GM19324 (cell line): ENCODE data around the gene CAB39.
"Not testable (repeated sequence)": the region's sequence is repeated elsewhere in the genome, so short reads cannot be mapped to it uniquely, and the experiment has no call there.

Experiments used
- ATAC-seq: cut with Tn5 transposase; IDR thresholded peaks from one replicate; pipeline ENCODE4 v1.9.1; 2021; ENCODE audit warnings: mild to moderate bottlenecking, moderate library complexity; ENCODE audit not compliant: unreplicated experiment, low FRiP score

Gene CAB39

GRCh38 chr2:230682546-230682945 is 30.1 kb upstream of the CAB39 start:
- ATAC-seq, result no peak

DNA sequence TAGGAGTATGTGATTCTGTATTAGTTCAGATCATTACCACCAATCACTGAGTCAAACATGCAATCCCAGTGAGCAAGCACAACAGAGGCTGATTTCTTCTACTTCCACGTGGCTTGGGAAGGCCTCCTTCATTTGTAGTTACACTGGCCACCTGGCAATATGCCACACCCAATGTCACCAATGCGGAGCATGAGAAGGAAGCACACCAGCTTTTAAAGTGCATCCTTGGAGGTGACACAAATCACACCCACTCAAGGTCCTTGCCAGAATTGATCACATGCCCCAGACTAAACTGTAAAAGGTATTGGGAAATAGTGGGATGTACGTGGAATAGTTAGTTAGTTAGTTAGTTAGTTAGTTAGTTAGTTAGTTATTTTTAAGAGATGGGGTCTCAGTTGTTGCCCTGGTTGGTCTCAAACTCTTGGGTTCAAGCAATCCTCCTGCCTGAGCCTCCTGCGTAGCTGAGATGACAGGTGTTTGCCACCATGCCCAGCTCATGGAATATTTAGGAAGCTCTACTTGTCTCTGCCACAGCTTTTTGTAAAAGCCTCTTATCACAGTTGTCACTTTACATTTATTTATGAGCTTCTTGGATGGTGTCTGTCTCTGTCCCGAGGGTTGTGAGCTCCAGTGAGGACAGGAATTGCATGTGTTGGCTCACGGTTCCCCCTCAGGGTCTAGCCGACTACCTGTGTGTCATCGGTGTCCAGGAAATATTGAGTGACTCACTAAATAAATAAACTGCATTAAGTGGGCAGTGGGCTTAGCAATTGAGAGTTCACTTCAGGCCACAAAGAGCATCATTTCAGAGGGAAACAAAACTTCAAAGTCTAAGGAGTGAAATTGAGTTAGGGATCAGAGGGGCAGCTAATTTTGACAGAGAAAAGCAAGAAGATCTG is 28.1 kb upstream of the CAB39 start:
- ATAC-seq, result no peak

DNA sequence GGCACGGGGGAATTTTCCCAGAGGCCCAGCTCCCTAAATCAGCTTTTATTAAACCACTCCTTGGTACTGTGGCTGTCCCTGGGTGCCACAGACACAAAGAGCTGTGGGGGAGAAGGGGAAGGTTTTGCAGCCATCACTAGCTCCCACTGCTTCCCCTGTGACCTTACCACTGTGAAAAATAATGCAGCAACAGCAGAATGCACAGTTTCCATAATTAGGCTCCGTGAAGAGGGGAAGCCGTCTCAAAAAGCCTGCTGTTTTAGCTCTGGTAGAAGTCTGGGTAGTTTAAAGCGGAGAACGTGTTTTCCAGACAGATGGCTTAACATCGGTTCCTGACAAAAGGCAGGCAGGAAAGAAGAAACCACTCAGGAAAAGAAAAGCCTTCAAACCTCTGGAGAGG is 27.5 kb upstream of the CAB39 start:
- ATAC-seq, result no peak

GRCh38 chr2:230687498-230687897 is 25.1 kb upstream of the CAB39 start:
- no peak for ATAC-seq

DNA sequence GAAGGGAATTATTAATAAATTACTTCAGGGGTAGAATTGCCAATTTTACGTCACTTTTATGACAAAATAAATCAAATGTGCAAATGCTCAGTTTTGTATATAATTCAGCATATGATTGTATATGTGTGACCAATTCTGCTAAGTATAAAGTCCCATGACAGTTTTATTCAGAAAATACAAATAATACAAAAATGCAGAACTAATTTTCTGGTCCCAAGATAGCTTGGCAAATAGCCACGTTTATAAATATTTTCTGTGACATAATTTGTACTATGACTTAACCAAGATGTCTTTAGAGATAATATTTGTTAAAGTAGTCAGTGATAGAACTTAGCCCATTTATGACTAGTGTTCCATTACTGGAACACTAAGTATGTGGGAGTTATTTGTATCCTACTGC is 24.2 kb upstream of the CAB39 start:
- ATAC-seq, result no peak

DNA sequence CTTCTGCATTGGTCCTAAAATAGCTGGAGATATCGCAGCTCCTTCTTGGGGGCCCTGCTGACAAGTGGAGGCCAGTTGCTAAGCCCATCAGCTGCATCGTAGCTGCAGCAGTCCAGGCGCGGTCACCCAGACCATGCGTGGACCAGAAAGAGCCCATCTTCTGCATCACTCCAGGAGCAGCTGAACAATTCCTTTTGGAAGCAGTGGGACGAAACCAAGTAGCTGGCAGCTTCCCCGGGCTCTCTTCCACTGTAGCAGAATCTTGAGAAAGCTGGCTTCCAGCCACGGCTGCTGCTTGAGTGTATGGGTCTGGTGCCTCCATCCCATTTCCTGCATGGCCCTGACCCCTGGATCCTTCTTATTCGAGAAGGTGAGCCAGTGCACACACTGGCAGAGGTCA is 22.2 kb upstream of the CAB39 start:
- no peak for ATAC-seq

DNA sequence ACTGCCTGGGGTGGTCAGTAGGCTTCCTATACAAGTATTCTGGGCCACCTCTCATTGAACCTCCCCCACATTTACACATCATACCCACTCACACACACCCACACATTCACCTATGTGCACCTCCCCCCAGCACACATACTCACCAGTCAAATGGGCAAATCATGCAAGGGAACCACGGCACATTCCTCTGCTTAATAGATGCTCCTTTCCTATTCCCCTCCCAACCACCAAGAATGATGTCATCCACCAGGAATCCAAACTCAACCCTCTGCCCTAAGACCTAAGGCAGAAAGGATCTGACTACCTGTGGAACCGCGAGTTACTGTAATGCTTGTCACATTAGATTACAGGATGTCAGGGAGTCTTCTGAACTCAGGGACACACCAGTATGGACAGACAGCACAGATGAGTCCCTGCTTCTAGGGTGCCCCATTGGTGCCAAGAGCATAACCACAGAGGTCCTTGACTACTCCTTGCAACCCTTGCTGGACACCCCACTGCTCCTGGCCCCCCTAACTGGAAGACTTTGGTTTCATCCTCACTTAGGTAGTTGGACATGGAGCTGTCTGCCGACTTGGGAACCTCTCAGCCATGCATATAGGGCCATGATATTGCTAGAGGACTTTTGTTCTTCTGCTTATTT is 21.5 kb upstream of the CAB39 start:
- no peak for ATAC-seq

DNA sequence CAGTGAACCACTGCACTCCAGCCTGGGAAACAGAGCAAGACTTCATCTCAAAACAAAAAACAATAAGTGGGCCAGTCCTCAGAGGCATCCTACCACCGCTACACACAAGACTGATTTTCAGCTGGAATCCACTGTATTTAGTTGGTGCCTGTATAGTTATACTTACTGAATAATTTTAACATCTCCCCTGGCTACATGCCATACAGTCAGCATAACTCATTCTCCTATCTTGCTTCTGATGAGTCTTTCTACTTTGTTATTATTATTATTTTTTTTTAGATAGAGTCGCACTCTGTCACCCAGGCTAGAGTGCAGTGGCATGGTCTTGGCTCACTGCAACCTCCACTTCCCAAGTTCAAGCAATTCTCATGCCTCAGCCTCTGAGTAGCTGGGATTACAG is 19.9 kb upstream of the CAB39 start:
- ATAC-seq, result no peak

GRCh38 chr2:230693411-230693810 is 19.2 kb upstream of the CAB39 start:
- no peak for ATAC-seq

- ATAC-seq, result no peak
Observed at GRCh38 chr2:230694241-230694640, 18.4 kb upstream of the CAB39 start.

GRCh38 chr2:230695551-230695950 is 17.1 kb upstream of the CAB39 start:
- no peak for ATAC-seq

DNA sequence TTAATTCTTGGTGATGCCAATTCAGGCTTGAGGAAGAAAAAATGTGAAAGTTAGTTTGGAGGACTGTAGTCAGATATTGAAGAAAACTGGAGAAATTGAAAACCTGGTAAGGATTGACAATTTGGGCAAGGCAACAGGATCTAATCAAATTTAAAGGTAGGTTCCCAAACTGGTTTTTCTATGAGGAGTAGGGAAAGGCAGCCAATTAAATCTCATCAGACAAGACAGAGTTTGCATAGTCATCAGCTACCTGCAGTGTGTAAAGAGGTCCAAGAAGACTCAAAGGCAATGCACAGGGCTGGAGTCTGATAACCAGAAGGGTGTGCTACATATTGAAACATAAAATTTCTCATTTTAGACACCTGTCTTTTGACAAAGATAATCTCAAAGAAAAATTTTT is 16.0 kb upstream of the CAB39 start:
- no peak for ATAC-seq

- no peak for ATAC-seq
Observed at GRCh38 chr2:230697676-230698075, 15.0 kb upstream of the CAB39 start.

GRCh38 chr2:230698753-230699152 is 13.9 kb upstream of the CAB39 start:
- ATAC-seq, result not testable (repeated sequence)

DNA sequence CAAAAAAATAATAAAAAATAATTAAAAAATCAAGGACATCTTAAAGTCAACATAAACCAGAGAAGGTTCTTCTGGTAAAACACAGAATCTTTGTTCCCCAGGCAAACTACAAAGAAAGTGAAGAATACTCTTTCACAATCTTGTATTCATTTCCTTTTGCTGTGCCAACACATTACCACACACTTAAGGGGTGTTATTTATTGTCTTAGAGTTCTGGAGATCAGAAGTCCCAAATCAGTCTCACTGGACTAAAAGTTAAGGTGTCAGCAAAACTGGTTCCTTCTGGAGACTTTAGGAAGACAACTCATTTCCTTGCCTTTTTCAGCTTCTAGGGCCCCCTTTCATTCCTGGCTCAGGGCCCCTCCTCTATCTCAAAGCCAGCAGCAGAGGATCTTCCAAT is 12.2 kb upstream of the CAB39 start:
- ATAC-seq, result no peak

DNA sequence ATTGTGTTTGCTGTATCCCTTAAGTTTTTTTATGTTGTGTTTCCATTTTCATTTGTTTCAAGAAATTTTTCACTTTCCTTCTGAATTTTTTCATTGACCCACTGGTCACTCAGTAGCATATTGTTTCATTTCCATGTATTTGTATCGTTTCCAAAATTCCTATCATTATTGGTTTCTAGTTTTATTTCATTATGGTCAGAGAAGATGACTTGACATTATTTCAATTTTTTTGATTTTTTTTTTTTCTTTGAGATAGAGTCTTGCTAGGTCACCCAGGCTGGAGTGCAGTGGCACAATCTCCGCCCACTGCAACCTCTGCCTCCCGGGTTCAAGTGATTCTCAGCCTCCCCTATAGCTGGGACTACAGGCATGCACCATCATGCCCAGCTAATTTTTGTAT is 11.3 kb upstream of the CAB39 start:
- no peak for ATAC-seq

- ATAC-seq, result not testable (repeated sequence)
Observed at GRCh38 chr2:230702457-230702856, 10.2 kb upstream of the CAB39 start.

- ATAC-seq, result no peak
Observed at GRCh38 chr2:230703514-230703913, 9.1 kb upstream of the CAB39 start.

GRCh38 chr2:230706053-230706521 is 6.6 kb upstream of the CAB39 start:
- ATAC-seq, result no peak

DNA sequence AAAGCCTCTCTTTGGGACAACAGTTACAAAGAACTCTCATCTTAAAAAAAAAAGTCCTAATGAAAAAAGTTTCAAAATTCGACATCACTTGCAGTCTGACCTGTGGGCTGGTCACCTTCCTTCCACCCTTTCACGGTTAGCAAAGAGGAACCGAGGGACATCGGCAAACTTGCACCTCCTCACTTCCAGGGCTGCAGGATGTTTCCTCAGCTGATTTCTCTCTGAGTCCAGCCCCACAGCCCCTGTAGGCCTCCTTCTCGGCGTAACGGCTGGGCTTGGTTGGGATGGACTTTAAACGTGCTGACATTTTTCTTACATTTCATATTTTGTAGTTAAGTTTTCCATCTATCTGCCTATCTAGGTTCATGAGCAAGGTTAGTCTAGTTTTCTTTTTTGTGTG is 5.7 kb upstream of the CAB39 start:
- no peak for ATAC-seq

DNA sequence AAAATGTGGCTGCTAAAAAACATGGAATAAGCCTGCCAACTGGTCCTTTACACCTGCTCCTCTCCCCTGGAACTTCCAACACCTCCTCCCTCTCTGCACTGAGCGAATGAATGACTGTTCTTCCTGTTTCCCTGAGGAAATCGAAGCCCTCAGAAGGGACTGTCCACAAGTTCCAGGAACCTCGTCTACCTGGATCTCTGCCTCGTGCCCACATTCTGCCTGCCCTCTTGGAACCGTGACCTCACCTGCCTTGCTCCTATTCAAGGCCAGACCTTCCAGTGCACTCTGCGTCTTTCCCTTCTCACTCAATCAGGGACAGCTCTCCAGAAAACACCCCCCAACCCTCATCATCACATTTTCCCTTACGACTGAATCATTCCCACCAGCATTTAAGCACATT is 4.4 kb upstream of the CAB39 start:
- ATAC-seq, result no peak

DNA sequence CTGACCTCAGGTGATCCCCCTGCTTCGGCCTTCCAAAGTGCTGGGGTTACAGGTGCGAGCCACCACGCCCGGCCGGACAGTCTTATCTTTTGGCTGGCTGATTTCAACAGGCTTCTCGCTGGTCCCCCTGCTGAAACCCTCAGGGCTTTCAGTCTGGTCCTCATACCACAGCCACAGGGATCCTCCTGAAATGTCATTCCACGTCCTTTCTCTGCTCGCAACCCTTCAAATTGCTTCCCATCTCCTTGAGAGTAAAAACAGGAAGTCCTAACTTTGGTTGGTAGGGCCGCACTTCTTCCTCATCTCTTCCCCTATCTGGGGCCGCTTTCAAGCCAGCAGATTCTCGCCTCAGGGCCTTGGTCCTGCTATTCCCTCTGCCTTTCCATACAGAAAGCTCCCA is 1.4 kb upstream of the CAB39 start:
- no peak for ATAC-seq
